ENCODE measurements around the gene C18orf63. TPM values are rescaled to one million over a fixed set of nuclear protein-coding genes. Genes with fewer than 3 reads are reported as not detected.

C18orf63 gene
- total RNA-seq (not detected), polyA plus RNA-seq (not detected)

GRCh38 chr18:74315464-74316256 is at the start of gene C18orf63:
Gene C18orf63 (plus strand): TSS chr18:74315839. CDS start chr18:74317866, 2,027 bp downstream.
- no peaks in the 10 kb centered on the region for H3K36me3 ChIP-seq (ENCODE audit: control insufficient read depth in 4 of 4, insufficient read depth in 3 of 4, low read depth in 1 of 4, low read length in 3 of 4)
- H3K4me3 ChIP-seq (ENCODE audit: low read depth in 1 of 3, low read length in 3 of 3) = no peak within 1 kb of the TSS
- H3K27me3 ChIP-seq (ENCODE audit: control insufficient read depth in 4 of 4, insufficient read depth in 4 of 4, low read length in 3 of 4) = no peaks in the 10 kb centered on the region
- H3K9me3 ChIP-seq (ENCODE audit: control insufficient read depth in 4 of 4, low read length in 3 of 4) = no peaks in the 10 kb centered on the region
- TF ChIP-seq YY1 (IDR thresholded peaks at IDR 0.05) (no peak), MAX (IDR thresholded peaks at IDR 0.05) (no peak), FOXA2 (IDR thresholded peaks at IDR 0.05) (no peak)
- H3K4me1 ChIP-seq (ENCODE audit: control insufficient read depth in 4 of 4, insufficient read depth in 4 of 4, low read length in 3 of 4) = peaks cover 0 to 6% (median 2%) of the 10 kb centered on the region in 4 donors
- no peak for DNase-seq (ENCODE audit: low spot score)
- no peak within 1 kb of the TSS for H3K27ac ChIP-seq (ENCODE audit: low read depth in 1 of 2, low read length in 2 of 2)
- no peak within 1 kb of the TSS for H3K9ac ChIP-seq (ENCODE audit: low read depth in 1 of 2, low read length in 2 of 2)
- WGBS = 97% methylated on average over 51 of the region's 51 CpGs

DNA sequence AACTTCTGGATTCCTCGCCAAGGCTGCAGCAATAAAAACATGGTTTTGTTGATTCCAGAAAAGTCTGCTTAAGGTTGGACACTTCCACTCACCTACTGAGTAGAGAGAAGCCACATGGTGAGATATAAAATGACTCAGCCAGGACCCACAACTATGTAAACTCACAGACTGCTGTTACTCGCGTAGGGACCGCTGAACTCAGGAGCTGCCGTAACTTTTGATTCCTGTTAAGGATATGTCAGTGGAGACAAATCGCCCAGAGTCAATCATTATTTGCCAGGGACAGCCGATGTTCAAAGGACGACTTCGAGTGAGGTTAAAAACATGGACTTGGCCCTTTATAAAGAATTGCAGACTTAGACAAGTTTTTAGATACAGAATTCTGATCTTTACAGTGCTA is 49.5 kb upstream of the C18orf63 start:
- Histone ChIP-seq H3K4me3 (ENCODE audit: low read depth in 1 of 3, low read length in 3 of 3) (no peak overlapping the region), H3K36me3 (ENCODE audit: control insufficient read depth in 4 of 4, insufficient read depth in 3 of 4, low read depth in 1 of 4, low read length in 3 of 4) (peaks cover 6 to 32% (median 29%) of the 10 kb centered on the region in 4 donors), H3K9ac (ENCODE audit: low read depth in 1 of 2, low read length in 2 of 2) (no peak overlapping the region), H3K27me3 (ENCODE audit: control insufficient read depth in 4 of 4, insufficient read depth in 4 of 4, low read length in 3 of 4) (no peaks in the 10 kb centered on the region), H3K27ac (ENCODE audit: low read depth in 1 of 2, low read length in 2 of 2) (peak overlapping the region; percentile 64 to 69), H3K9me3 (ENCODE audit: control insufficient read depth in 4 of 4, low read length in 3 of 4) (no peaks in the 10 kb centered on the region), H3K4me1 (ENCODE audit: control insufficient read depth in 4 of 4, insufficient read depth in 4 of 4, low read length in 3 of 4) (peaks cover 14 to 82% (median 52%) of the 10 kb centered on the region in 4 donors)
- DNase-seq (ENCODE audit: low spot score) = no peak
- 28% methylated on average over 9 of the region's 9 CpGs for WGBS
- TF ChIP-seq EGR1 (IDR thresholded peaks at IDR 0.05; ENCODE audit: low read depth in 2 of 2) = no peak
- no peak for TF ChIP-seq FOXA2 (IDR thresholded peaks at IDR 0.05)
- TF ChIP-seq GABPA (IDR thresholded peaks at IDR 0.05 in 1 of 2, conservative IDR thresholded peaks at IDR 0.05 in 1 of 2) = no peak
- TF ChIP-seq SP1 (IDR thresholded peaks at IDR 0.05) = peak; percentile 79
- no peak for TF ChIP-seq ATF3 (IDR thresholded peaks at IDR 0.05)
- peak; percentile 68 for TF ChIP-seq YY1 (IDR thresholded peaks at IDR 0.05)
- TF ChIP-seq RAD21 (IDR thresholded peaks at IDR 0.05) = peak; percentile 30 to 50
- peak; percentile 63 to 78 for TF ChIP-seq JUND (IDR thresholded peaks at IDR 0.05)
- TF ChIP-seq MAX (IDR thresholded peaks at IDR 0.05) = no peak
- TF ChIP-seq HNF4A (conservative IDR thresholded peaks at IDR 0.05) = peak; percentile 84 to 86
- peak; percentile 41 for TF ChIP-seq REST (IDR thresholded peaks at IDR 0.05)
- TF ChIP-seq TAF1 (conservative IDR thresholded peaks at IDR 0.05) = peak; percentile 25
- peak; percentile 73 to 77 for TF ChIP-seq RXRA (IDR thresholded peaks at IDR 0.05)
- TF ChIP-seq CTCF (IDR thresholded peaks at IDR 0.05; ENCODE audit: low read depth, low read length, missing input control) = no peak
- TF ChIP-seq NR2F2 (IDR thresholded peaks at IDR 0.05) = no peak
- TF ChIP-seq FOXA1 (IDR thresholded peaks at IDR 0.05) = no peak
- TF ChIP-seq HNF4G (IDR thresholded peaks at IDR 0.05) = peak; percentile 53
- TF ChIP-seq ZBTB33 (IDR thresholded peaks at IDR 0.05) = no peak

Measured in liver (tissue), 9 donors.